ENCODE results near the gene EPG5.
A peak's percentile ranks its signal among the peaks of the same experiment; 100 is the strongest.
"Not testable (repeated sequence)": the region's sequence is repeated elsewhere in the genome, so short reads cannot be mapped to it uniquely, and the experiment has no call there.

Gene EPG5

DNA sequence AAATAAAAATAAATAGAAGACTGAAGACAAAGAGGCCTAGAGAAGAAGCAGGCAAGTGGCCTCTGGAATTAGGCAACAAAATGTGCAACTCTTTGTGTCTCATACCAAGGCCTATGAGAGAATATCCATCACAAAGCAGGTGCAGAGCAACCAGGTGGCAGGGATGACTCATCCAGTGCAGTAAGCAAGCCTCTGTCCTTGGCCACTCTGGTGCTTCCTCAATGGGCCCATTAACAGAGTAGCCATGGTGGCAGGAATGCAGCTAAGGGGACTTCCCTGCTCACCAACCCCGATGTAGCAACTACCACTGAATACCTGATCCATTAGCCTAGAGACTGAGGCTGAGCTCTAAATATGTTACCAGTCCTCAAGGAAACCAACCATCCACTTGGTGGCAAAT is 11.0 kb upstream of the EPG5 start:
- no peak for DNase-seq

DNA sequence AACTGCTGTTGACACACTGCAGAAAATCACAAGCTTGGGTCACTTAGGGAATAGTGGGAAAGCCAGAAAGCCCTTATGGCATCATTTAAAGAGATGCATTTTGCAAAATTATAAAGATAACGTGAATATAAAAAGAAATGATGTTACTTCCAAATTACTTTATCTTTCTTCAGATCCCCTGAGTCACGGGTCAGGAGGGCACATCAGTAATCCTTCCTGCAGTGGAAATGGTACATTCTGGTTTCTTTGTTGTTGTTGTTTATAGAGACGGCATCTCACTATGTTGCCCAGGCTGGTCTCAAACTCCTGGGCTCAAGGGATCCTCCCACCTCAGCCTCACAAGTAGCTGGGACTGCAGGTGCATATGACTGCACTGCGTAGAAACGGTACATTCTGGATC is 9.8 kb upstream of the EPG5 start:
- no peak for DNase-seq

DNA sequence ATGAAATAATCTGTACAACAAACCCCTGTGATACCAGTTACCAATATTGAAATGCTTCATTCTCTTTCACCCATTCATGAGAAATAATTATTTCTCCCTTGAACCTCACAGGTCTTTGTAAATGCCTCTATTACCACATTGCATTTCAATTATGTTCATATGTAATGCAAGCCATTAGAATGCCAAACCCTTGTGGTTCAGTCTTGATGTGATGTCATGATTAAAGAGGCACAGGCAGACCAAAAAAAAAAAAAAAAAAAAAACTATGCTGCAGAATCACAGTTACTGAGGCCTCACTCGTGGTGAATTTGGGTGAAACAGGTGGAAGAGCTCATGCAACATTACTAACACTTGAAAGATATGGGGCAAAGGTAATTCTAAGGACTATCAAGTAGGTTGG is 9.4 kb upstream of the EPG5 start:
- DNase-seq, result no peak

DNA sequence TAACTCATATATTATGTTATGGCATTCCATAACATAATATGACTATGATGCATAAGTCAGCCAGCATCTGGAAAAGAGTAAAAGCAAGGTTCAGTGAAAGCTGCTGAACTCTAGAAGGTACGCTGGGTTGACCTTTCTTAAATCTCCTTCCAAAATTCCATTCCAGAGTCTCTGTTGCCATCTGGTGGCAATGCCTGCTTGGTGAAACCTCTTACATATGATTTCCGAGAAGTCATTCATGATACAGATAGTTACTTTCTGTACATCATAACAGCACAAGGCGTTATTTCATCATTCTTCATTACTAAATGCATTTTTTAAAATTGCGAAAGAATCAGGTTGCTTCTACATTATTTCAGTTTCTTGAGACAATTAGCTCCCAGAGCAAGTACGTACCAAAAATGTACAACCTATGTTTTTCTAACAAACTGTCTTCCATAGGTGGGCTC is 7.0 kb upstream of the EPG5 start:
- peak; percentile 44 for DNase-seq

DNA sequence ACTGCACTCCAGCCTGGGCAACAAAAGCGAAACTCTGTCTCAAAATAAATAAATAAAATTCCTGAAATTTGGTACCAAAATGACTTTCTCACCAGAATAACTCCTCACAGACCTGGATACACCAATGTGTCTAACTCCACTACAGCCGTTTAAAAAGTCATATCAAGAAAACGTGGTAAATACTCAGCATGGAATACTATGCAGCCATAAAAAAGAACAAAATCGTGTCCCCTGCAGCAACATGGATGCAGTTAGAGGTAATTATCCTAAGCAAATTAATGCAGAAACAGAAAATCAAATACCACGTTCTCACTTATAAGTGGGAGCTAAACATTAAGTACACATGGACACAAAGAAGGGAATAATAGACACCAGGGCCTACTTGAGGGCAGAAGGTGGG is 2.2 kb downstream of the EPG5 start:
- DNase-seq, result not testable (repeated sequence)

DNA sequence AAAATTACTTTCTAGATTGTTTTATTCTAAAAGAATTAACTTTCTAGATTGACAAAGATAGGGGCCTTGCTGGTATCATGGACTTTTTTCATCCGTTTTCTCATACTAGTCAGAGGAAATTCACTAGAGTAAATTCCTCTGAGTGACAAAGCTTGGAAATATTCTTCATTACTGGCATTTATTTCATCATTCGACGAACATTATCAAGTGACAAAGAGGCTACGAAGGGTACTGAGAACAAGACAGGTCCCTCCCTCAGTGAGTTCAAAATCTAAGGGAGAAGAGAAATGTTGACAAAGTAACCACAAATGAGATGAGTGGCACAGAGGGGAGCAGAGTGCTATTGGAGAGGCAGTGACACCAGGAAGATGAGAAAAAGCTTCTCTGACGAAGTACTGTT is 4.3 kb downstream of the EPG5 start:
- no peak for DNase-seq

DNA sequence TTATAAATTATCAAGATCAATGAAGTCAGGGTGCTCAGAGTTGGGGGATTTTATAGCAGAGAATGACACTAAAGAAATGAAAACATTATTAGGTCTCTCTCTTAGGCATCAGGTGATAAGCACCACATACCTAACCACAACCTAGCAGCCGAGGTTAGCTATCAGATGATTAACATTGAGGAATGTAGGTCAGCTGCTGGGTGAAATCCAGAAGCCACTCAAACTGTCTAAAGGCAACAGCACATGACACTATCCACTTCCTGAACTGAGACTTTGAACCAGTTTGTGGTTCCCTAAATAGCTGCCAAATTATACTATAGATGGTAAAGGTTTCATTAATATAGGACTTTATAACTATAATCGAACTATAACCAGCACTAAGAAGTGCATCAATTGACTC is 4.7 kb downstream of the EPG5 start:
- no peak for DNase-seq

DNA sequence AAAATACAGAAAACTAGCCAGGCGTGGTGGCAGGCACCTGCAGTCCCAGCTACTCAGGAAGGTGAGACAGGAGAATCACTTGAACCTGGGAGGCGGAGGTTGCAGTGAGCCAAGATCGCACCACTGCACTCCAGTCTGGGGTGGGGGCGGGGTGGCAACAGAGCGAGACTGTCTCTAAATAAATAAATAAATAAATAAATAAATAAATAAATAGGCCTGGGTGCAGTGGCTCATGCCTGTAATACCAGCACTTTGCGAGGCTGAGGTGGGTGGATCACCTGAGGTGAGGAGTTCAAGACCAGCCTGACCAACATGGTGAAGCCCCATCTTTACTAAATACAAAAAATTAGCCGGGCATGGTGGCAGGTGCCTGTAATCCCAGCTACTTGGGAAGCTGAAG is 7.6 kb downstream of the EPG5 start:
- not testable (repeated sequence) for DNase-seq

DNA sequence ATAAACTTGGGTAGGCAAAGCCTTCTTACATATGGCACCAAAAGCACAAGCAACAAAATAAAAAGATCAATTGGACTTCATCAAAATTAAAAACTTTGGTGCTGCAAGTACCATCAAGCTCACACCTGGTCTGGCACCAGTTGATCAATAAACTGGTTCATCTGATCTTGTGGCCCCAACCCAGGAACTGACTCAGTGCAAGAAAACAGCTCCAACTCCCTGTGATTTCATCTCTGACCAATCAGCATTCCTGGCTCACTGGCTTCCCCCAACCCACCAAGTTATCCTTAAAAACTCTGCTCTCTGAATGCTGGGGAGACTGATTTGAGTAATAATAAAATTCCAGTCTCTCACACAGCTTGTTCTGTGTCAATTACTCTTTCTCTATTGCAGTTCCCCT is 8.4 kb downstream of the EPG5 start:
- DNase-seq, result no peak

DNA sequence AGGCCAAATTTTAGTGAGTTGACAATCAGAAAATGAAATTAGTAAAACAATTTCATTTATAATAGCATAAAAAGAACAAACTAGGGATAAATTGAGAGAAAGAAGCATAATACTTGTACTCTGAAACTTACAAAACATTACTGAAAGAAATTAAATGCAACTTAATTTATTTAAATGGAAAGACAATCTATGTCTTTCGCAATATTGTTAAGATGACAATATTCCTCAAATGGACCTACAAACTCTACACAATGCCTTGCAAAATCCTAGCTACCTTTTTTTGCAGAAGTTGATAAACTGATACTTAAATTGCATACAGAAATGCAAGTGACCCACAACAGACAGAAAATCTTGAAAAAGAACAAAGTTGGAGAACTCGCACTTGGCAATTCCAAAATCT is 9.1 kb downstream of the EPG5 start:
- DNase-seq, result no peak

DNA sequence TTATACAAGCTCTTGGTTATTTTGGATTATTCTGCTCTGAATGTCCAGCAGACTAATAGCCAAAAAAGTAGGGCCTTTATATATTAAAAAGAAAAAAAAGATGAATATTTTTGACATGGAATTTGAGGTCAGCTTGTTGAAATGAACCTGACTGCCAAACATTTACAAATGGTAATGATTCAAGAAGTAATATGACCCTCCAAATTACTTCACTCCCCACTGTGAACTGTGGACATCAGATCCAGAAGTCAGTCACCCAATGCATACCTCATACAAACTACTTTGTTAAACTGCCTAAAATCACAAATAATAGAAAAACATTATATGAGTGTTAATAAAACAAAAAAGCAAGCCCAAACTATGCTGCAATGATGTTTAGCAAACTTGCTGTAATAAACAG is 10.0 kb downstream of the EPG5 start:
- no peak for DNase-seq

DNA sequence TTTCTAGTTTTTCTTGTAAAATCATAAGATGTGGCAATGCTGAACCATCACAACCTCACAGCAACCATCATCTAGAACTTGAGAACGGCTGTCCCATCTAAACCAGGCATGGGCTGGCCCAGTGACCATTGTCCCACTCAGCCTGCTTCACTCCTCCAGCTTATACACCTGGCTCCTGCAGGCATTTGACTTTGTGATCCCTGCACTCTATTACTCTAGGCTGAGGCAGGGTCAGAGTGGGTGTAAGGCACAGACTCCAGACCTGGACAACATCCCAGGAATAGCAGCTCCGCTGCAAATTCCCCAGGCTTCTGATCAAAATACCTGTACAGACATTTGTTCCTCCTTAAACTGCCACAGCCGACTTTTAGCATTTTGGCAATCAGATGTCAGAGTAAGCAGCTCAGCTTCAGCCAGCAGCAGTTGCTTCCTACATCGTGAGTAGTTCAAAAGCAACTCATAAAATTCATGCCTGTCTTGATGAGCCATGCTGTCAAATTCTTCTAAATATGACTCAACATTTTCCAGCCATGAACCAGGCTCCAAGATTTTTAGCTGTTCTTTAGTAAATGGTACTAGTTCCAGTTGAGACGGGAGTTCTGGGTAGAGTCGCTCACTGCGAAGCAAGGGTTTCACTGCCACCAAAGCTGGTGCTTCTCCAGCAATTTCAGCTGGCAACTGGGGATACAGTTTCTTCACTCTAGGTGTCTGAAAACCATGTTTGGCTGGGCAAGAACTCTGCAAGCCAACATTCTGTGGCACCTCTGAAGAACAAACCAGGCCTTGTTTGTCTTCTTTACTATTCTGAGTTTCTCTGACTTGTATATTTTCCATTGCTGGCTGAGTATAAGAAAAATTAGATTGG is 12.8 kb downstream of the EPG5 start:
- DNase-seq, result no peak

DNA sequence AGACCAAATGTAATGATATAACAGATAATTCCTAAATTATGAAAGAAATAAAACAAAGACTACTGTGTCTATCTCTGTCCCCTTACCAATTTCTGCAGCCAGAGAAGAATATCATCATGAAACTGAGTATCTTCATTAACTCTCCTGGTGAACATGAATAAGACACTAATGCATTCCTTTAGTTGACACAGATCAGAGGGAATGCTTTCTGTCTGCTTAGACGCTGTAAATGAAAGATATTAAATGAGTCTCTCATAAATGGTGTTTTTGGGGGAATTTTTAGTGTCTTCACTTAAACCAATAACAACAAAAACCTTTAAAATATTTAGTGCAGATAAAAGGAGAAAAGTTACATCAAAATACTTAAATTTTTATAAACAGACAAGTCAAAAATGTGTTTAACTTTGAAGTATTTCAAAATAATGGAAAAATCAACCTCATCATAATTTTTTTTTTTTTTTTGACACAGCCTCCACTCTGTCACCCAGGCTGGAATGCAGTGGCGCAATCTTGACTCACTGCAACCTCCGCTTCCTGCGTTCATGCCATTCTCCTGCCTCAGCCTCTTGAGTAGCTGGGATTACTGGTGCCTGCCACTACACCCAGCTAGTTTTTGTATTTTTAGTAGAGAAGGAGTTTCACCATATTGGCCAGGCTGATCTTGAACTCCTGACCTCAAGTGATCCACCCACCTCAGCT is 16.0 kb downstream of the EPG5 start:
- no peak for DNase-seq

DNA sequence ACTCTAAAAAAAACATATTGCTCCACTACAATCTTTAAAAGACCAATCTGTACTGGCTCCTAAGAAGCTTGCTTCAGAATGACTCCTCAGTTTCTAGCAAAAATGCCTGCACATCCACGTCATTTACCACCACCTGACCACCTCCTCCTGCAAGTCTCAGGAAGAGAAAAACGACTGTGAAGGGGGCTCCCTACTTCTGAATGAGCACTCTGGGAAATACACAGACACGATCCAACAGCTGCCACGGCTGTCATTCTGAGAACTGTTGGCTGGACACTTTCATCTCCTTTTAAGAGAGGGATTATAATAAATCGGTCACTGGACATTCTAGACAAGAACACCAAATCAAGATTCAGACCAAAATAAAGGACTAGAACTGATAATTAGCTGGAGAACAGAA is 21.5 kb downstream of the EPG5 start:
- DNase-seq, result no peak

DNA sequence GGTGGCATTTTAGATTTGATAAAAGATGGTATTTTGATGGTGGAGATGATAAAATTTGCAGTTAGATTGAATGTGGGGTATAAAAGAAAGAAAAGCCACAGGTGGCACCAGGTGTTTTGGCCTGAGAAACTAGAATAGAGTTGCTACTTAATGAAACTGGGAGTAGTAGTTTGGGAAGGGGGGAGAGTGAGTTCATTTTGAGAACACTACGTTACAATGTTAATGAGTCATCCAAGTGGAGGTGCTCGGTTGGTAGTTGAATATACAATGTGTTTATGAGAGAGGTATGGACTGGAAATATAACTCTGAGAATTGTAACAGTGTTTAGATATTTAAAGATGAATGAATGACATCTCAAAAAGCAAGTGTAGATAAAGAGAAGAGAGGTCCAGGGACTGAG is 26.4 kb downstream of the EPG5 start:
- no peak for DNase-seq

DNA sequence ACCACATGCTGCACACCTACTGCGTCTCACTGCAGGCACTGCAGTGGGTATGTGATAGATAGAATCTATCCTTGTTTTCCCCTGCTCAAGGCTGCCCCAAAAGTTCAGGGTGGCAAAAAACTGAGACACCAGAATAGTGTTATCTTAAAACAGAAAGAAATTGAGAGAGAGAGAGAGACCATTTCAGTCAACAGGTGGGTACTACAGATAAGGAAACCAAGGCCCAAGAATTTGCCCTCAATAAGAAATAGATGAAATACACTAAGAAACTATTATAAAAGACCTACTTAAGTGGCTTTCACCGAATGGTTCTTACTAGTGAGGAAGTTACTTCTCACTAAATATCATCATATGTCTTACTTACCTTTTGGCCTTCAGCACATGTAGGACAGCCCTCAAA is 27.9 kb downstream of the EPG5 start:
- DNase-seq, result no peak

DNA sequence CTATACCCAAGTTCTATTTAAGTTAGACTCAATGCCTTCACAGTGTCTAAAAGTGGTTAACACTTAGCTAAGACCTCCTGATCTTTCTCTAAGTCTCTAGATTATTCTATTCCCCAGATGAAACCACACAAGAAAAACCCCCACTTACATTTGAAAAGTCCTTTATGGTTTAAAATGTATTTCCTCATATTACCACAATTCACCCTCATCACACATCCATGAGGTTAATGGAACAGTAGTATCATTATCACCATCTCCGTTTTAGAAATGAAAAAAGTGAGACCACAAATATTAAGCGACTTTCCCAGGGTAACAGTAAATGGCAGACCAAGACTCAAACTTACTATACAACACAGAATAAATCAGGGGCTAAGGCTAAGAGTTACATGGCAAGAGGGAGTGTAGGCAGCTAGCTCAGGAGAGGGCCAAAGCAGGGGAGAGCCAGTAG is 28.6 kb downstream of the EPG5 start:
- DNase-seq, result no peak

DNA sequence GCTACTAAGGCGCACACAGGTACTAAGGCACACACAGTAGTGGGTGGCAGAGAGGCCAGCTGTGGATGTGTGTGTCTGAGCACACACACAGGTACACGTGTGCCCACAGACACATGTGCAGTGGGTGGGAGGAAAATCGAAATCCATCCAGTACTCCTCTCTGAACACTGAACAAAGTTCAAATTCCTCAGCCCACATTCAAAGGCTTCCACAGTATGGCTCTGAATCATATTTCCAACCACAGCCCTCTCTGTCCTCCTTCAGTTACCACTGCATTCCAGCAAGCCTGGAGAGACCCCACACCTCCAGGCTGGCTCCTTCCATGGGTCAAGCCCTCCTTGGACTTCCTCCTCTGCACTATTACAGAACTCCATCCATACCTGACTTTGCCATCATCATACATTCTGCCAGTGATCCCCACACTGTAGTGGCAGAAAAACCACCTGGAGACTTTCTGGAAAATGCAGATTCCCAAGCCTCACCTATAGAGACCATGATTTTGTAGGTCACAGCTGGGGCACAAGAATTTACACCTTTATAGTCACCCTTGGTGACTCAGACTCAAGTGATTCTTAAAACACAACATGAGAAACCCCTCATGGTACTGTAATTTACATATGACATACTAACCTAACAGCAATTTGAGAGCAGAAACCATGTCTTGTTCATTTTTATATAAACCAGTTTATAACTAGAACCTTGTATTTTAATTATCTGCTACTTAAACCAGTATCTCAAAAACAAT is 31.4 kb downstream of the EPG5 start:
- no peak for DNase-seq

DNA sequence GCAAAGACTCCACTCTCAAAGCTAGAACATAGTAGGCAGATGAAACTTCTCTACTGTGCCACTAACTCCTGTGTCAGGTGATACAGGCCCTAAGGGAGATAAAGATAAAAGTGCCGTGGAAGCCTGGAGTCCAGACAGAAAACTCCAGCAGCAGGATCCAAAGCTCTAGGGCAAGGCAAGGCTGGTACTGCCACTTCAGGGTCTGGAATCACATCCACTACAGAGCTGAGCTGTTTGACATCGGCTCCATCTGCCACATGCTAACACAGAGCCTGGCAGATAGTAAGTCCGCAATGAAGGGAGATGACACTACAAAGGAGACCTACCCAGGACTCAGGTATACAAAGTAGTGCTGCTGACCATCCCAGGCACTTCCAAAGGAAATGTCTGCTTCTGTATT is 34.4 kb downstream of the EPG5 start:
- no peak for DNase-seq

DNA sequence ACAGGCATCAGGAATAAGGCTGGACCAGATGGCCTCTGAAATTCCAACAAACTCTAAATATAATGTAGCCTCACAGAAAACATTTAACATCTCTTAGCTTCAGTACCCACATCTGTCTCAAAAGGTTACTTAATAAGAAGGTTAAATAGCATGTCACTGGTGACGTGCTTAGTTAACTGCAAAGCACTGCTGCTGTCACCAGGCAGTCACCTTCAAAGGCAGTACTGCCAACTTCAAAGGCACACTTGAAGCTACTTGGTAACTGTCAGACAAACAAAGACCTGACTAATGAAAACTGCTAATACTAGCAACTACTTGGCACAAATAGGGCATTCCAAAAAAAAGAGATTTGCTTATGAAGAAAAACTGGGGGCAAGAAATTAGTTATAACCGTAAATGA is 36.2 kb downstream of the EPG5 start:
- DNase-seq, result no peak

DNA sequence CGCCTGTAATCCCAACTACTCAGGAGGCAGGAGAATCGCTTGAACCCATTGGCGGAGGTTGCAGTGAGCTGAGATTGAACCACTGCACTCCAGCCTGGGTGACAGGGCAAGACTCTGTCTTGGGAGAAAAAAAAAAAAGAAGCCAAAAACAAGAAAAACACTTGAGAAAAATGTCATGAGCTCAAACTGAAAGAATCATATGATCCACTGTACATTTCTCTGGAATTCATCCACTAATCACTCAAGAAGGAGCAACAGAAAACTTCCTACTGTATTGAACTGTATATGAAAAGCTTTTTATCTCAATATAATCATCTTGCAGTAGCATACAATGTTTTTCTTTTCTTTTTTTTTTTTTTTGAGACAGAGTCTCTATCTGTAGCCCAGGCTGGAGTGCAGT is 40.4 kb downstream of the EPG5 start:
- DNase-seq, result no peak

DNA sequence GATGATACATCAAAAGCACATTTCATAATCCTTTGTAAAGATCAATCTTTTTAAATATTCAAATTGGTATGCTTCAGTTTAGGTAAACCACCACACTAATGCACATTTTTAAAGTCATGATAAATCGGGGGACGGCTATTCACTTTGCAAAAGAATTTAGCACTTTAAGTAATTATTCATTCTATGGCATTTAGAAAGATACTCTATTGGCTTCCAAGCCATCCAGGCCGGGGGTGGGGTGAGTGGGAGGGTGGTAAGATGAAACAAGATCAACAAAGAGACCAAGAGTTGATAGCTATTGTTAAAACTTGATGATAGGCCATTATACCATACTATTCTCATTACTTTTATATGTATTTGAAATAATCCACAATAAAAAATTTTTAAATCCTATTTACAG is 41.0 kb downstream of the EPG5 start:
- no peak for DNase-seq

DNA sequence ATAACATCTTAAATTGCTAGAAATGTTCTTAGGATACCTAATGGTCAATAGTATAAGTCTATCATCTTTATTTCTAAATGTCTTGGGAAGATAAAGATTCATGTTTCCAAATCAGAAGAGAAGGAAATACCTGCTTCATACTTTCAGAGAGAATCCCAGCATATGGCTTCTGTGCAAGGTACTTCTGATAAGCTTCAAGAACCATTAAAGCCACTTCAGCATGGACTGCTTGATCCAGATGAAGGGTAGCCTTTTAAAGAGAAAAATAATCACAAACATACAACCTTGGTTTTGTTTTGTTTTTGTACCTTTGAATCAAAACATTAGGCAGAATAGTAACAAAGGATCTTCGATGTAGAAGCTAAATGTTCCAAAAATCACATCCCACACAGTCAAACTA is 44.0 kb downstream of the EPG5 start:
- DNase-seq, result no peak

DNA sequence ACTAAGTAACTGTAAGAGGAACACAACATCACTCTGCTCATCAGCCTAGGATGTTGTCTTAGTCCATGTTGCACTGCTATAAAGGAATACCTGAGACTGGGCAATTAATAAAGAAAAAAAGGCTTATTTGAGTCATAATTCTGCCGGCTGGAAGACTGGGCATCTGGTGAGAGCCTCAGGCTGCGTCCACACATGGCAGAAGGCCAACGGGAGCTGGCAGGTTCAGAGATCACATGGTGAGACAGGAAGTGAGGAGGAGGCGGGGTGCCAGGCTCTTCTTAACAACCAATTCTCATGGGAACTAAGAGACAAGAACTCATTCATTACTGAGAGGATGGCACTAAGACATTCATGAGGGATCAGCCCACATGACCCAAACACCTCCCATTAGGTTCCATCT is 46.8 kb downstream of the EPG5 start:
- no peak for DNase-seq

Measured in GDM1 (cell line).